Activated CD8-positive, alpha-beta memory T cell treated with anti-CD3 and anti-CD28 coated beads, Interleukin-2, amount 50 U/mL, for 1 hour (primary cell): ENCODE data around the gene KISS1R.

ENCODE experiments used
- DNase-seq: peaks from one replicate; pipeline ENCODE4 v3.0.0-alpha.2; 2020; ENCODE audit errors: extremely low read depth

KISS1R gene

GRCh38 chr19:938233-938923 is 21.2 kb downstream of the KISS1R start:
- no peak for DNase-seq

DNA sequence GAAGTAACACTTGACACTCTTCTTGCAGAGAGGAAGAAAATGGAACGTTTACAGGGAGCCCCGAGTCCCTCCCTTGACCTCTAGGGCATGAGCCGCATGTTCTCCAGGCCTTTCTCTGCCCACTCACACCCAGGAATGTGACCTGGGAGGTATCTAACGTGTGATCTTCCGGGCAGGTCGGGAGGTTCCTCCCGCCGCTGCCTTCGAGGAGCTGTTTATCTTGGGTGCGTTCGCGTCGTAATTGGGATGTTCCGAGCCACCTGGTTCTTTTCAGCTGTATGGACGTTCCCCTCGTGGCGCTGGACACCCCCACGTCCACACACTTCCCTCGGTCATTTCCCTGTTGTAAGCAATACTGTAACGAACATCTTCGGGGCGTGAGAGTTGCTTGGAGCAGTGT is 22.3 kb downstream of the KISS1R start:
- DNase-seq = no peak

GRCh38 chr19:939922-940321 is 22.8 kb downstream of the KISS1R start:
- no peak for DNase-seq

- DNase-seq = peak; percentile 48
These were observed 23.6 kb downstream of the KISS1R start for GRCh38 chr19:940591-941291.

GRCh38 chr19:941292-942132 is 24.4 kb downstream of the KISS1R start:
- no peak for DNase-seq

GRCh38 chr19:942133-942645 is 25.1 kb downstream of the KISS1R start:
- DNase-seq = no peak

DNA sequence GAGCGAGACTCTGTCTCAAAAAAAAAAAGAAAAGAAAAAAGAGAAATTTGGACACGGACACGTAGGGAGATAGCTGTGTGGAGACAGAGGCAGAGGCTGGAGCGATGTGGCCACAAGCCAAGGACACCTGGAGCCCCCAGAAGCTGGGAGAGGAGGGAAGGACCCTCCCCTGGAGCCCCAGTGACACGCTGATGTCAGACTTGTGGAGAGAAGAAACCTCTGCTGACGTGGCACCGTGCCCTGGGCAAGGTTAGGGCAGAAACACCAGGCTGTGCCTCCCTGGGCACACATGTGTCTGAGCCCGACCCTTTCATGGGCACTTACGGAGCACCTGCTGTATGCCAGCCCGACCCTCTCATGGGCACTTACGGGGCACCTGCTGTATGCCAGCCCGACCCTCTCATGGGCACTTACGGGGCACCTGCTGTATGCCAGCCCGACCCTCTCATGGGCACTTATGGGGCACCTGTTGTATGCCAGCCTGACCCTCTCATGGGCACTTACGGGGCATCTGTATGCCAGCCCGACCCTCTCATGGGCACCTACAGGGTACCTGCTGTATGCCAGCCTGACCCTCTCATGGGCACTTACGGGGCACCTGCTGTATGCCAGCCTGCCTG is 26.5 kb downstream of the KISS1R start:
- DNase-seq = no peak

GRCh38 chr19:944171-944567 is 27.0 kb downstream of the KISS1R start:
- no peak for DNase-seq

- no peak for DNase-seq
These were observed 27.6 kb downstream of the KISS1R start for GRCh38 chr19:944663-945241.

GRCh38 chr19:945401-946252 is 28.5 kb downstream of the KISS1R start:
- no peak for DNase-seq

DNA sequence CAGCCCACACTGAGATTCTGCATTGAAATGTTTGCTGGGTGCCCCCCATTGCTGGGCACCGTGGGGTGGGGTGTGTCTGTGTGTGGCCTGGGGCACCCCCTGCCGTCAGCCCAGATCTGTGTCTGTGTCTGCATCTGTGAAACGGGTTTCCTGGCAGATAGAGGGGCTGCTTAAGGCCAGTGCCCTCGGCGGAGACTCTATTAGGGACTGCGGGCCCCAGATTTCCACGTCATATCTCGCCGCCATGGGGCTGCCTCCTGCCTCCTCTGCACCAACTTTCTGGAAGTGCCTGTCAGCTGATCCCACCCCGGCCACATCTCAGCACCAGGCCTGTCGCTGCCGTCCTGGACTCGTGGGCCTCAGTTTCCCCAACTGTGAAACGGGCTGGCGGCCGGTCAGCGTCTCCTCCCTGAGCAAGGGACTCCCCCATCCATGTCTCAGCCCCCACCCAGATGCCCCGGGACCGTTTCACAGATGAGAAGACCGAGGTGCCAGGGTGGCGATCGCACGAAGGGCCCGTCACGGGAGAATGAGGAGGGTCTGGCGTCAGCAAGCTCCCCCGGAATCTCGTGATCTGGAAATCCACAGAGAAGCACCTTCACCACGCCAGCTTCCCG is 30.1 kb downstream of the KISS1R start:
- DNase-seq = no peak

DNA sequence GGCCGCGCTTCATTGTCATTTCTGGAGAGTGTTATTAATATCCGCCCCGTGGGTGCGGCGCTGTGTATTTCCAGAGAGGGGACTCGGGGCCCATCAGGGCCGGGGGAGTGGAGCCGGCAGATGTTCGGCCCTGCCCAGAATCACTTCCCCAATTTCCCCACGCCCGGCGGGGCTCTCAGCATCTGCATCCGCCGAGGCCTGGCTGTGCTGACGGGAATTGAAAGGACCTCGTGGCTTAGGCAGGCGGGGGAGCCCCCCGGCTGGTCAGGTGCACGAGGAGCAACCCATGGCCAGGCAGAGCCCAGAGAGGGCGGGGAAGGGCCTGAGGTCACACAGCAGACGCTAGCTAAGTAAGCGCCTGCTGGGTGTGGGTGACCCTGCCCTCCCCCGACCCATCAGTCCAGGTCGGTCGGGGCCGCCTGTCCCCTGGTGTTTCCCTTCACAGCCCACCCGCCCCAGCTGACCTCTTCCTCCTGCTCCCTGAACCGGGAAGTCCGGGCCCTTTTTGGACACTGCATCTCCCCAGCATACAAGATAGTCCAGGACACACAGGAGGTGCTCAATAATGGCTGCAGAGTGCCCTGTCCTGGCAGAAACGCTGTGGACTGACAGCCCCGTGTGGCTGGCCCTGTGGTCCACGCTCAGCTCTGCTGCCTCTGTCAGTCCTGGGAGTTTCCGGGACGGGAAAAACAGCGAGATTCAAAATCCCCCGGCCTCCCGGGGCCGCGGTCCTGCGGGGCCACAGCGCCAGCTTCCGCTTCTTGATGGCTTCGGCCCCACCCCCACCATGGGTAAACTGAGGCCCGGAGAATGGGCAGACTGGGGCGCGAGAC is 30.8 kb downstream of the KISS1R start:
- DNase-seq = no peak

- no peak for DNase-seq
These were observed 31.8 kb downstream of the KISS1R start for GRCh38 chr19:948842-949496.

DNA sequence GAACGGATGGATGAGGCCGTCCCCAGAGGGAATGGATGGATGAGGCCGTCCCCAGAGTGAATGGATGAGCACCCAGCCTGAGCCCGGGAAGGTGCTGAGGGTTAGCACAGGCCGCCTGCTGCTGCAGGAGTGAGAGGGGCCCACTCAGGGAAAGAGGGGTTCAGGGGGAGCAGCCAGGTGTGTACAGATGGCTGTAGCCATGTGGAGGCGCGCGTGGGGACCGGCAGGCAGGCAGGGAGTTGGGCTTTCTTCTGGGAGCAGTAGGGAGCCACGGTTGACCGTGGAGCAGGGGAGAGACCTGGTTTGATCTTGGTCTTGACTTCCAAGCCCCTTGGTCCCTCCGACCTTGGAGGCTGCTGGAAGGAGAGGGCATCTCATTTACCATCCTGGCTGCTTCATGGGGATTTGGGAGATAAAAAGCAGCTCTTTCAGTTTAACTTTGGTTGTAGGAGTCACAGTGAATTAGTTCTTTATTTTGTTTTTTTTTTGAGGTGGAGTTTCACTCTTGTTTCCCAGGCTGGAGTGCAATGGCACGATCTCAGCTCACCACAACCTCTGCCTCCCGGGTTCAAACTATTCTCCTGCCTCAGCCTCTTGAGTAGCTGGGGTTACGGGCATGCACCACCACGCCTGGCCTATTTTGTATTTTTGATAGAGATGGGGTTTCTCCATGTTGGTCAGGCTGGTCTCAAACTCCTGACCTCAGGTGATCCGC is 33.4 kb downstream of the KISS1R start:
- DNase-seq = no peak

- no peak for DNase-seq
These were observed 35.0 kb downstream of the KISS1R start for GRCh38 chr19:952049-952679.

GRCh38 chr19:952680-953444 is 35.7 kb downstream of the KISS1R start:
- DNase-seq = no peak
